ENCODE data around the gene FNDC10. TPM values are rescaled to one million over a fixed set of nuclear protein-coding genes. Genes with fewer than 3 reads are reported as not detected.

FNDC10 gene
- total RNA-seq, 4 donors from 2014 or later, result 0.50 to 1.9 (median 0.84) TPM; not detected in 1

DNA sequence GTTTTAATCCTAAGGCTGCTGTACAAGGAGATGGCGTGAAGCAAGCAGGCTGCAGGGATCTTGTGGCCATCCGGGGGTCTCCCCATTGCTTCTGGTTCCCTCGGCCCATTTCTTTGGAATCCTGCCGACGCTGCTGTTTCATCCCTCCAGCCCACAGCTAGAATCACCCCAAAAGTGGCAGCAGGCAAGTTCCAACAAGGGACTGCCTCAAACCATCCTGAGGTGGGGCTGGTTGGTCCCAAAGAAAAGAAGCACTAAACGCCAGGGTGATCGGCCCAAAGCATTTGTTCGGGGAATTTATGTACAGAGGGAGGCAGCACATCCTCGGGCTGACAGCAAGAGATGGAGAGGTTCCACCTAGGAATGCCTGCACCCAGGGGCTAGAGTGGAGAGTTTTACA lies 10.9 kb upstream of the FNDC10 start:
- Histone ChIP-seq H3K9me3 (no peaks in the 10 kb centered on the region), H3K4me3 (no peak overlapping the region), H3K36me3 (no peaks in the 10 kb centered on the region), H3K27ac (replicated peaks in 1 of 4) (peak overlapping the region in 3 of 4 donors; percentile 16 to 63 (median 28)), H3K4me1 (peaks cover 15 to 24% (median 21%) of the 10 kb centered on the region in 4 donors), H3K27me3 (no peaks in the 10 kb centered on the region)
- 65% methylated on average over 9 of the region's 9 CpGs for WGBS
- TF ChIP-seq POLR2A (IDR thresholded peaks at IDR 0.05; ENCODE audit: low read depth) (no peak), CTCF (IDR thresholded peaks at IDR 0.05) (no peak), EP300 (IDR thresholded peaks at IDR 0.05) (no peak), POLR2AphosphoS5 (IDR thresholded peaks at IDR 0.05) (no peak)
- intact Hi-C loops (cut with DNase I), result no loop called here
- no peak for DNase-seq (ENCODE audit: extremely low spot score)

- WGBS, result 77% methylated on average over 12 of the region's 12 CpGs
- Histone ChIP-seq H3K9me3 (no peaks in the 10 kb centered on the region), H3K36me3 (no peaks in the 10 kb centered on the region), H3K4me1 (peaks cover 15 to 24% (median 20%) of the 10 kb centered on the region in 4 donors), H3K27me3 (peaks cover 0 to 6% (median 0%) of the 10 kb centered on the region in 4 donors), H3K4me3 (no peak overlapping the region), H3K27ac (replicated peaks in 1 of 4) (no peak overlapping the region)
- TF ChIP-seq EP300 (IDR thresholded peaks at IDR 0.05) (no peak), CTCF (IDR thresholded peaks at IDR 0.05) (no peak), POLR2AphosphoS5 (IDR thresholded peaks at IDR 0.05) (no peak), POLR2A (IDR thresholded peaks at IDR 0.05; ENCODE audit: low read depth) (no peak)
- DNase-seq (ENCODE audit: extremely low spot score), result no peak
- intact Hi-C loops (cut with DNase I), result no loop called here
These were observed 10.0 kb upstream of the FNDC10 start for GRCh38 chr1:1609822-1610485.

- intact Hi-C loops (cut with DNase I), result no loop called here
- TF ChIP-seq EP300 (IDR thresholded peaks at IDR 0.05) (no peak), CTCF (IDR thresholded peaks at IDR 0.05) (no peak), POLR2AphosphoS5 (IDR thresholded peaks at IDR 0.05) (no peak), POLR2A (IDR thresholded peaks at IDR 0.05; ENCODE audit: low read depth) (no peak)
- Histone ChIP-seq H3K27ac (replicated peaks in 1 of 4) (no peak overlapping the region), H3K4me3 (no peak overlapping the region), H3K4me1 (peaks cover 0 to 6% (median 0%) of the 10 kb centered on the region in 4 donors), H3K36me3 (no peaks in the 10 kb centered on the region), H3K9me3 (no peaks in the 10 kb centered on the region), H3K27me3 (peaks cover 0 to 41% (median 4%) of the 10 kb centered on the region in 4 donors)
- WGBS, result 97% methylated on average over 10 of the region's 13 CpGs
- no peak for DNase-seq (ENCODE audit: extremely low spot score)
These were observed 6.3 kb upstream of the FNDC10 start for GRCh38 chr1:1606232-1606631.

- Histone ChIP-seq H3K9me3 (no peaks in the 10 kb centered on the region), H3K36me3 (no peaks in the 10 kb centered on the region), H3K4me1 (peaks cover 0 to 4% (median 3%) of the 10 kb centered on the region in 4 donors), H3K27ac (replicated peaks in 1 of 4) (no peak overlapping the region), H3K27me3 (peaks cover 0 to 46% (median 9%) of the 10 kb centered on the region in 4 donors), H3K4me3 (no peak overlapping the region)
- 96% methylated on average over 12 of the region's 17 CpGs for WGBS
- DNase-seq (ENCODE audit: extremely low spot score), result no peak
- intact Hi-C loops (cut with DNase I), result no loop called here
- no peak for TF ChIP-seq POLR2AphosphoS5 (IDR thresholded peaks at IDR 0.05)
These were observed 5.8 kb upstream of the FNDC10 start for GRCh38 chr1:1605724-1606123.

- Histone ChIP-seq H3K36me3 (no peaks in the 10 kb centered on the region), H3K4me1 (peaks cover 5 to 11% (median 8%) of the 10 kb centered on the region in 4 donors), H3K4me3 (no peak overlapping the region), H3K27me3 (peaks cover 0 to 53% (median 15%) of the 10 kb centered on the region in 4 donors), H3K27ac (replicated peaks in 1 of 4) (no peak overlapping the region), H3K9me3 (no peaks in the 10 kb centered on the region)
- DNase-seq (ENCODE audit: extremely low spot score), result no peak
- 76% methylated on average over 11 of the region's 14 CpGs for WGBS
- intact Hi-C loops (cut with DNase I), result no loop called here
- no peak for TF ChIP-seq POLR2A (IDR thresholded peaks at IDR 0.05; ENCODE audit: low read depth)
- TF ChIP-seq CTCF (IDR thresholded peaks at IDR 0.05), result no peak
- no peak for TF ChIP-seq EP300 (IDR thresholded peaks at IDR 0.05)
- no peak for TF ChIP-seq POLR2AphosphoS5 (IDR thresholded peaks at IDR 0.05)
These were observed 5.2 kb upstream of the FNDC10 start for GRCh38 chr1:1605034-1605591.

Data from esophagus muscularis mucosa (tissue), 4 donors.